GM23248 (cell line): Measurements from ENCODE around the gene RNF115.

Experiments used
- EZH2 ChIP-seq: fragments of 200-600 bp; sonication (generic); IDR thresholded peaks from 2 replicates; pipeline ENCODE4 v1.6.1; 2018; ENCODE audit warnings: antibody characterized with exemption, mild to moderate bottlenecking; ENCODE audit not compliant: insufficient read depth, poor library complexity, severe bottlenecking
- EZH2phosphoT487 ChIP-seq: fragments of 200-600 bp; sonication (generic); IDR thresholded peaks from 2 replicates; pipeline ENCODE4 v1.6.1; 2018; ENCODE audit warnings: antibody characterized with exemption, moderate library complexity, mild to moderate bottlenecking, low read depth; ENCODE audit not compliant: insufficient read depth

- TF ChIP-seq EZH2 = no peak
- TF ChIP-seq EZH2phosphoT487 = no peak
Observed at GRCh38 chr1:145708063-145708462, 115.8 kb downstream of the RNF115 start.
